ENCODE data around the gene LAPTM4A.
A peak's percentile ranks its signal among the peaks of the same experiment; 100 is the strongest.
"Not testable (repeated sequence)": the region's sequence is repeated elsewhere in the genome, so short reads cannot be mapped to it uniquely, and the experiment has no call there.

Gene LAPTM4A

DNA sequence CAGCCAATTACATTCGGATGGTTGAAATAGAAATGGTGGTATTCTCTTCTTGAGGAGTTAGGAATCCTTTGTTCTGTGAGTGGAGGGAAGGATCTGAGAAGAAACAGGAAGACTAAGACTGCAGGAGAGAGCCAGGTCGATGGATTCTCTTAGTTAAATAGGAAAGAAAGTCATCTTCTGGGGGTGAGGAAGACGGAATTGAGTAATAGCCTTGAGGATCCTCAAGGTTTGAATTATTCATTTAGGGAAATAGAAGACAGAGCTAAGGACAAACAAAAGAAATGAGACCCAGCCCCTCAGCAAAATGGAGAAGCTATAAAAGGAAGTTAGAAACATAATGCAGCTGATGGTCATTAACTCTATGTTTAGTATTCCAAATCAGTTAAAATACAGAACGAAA is 1.8 kb downstream of the LAPTM4A start:
- H3K4me3 ChIP-seq (ENCODE audit: low read depth, low read length): peak overlapping the region; percentile 73
- TF ChIP-seq, protein P1, sequence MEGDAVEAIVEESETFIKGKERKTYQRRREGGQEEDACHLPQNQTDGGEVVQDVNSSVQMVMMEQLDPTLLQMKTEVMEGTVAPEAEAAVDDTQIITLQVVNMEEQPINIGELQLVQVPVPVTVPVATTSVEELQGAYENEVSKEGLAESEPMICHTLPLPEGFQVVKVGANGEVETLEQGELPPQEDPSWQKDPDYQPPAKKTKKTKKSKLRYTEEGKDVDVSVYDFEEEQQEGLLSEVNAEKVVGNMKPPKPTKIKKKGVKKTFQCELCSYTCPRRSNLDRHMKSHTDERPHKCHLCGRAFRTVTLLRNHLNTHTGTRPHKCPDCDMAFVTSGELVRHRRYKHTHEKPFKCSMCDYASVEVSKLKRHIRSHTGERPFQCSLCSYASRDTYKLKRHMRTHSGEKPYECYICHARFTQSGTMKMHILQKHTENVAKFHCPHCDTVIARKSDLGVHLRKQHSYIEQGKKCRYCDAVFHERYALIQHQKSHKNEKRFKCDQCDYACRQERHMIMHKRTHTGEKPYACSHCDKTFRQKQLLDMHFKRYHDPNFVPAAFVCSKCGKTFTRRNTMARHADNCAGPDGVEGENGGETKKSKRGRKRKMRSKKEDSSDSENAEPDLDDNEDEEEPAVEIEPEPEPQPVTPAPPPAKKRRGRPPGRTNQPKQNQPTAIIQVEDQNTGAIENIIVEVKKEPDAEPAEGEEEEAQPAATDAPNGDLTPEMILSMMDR (IDR thresholded peaks at IDR 0.05; ENCODE audit: borderline replicate concordance, insufficient read depth, low read depth, low read length): no peak

DNA sequence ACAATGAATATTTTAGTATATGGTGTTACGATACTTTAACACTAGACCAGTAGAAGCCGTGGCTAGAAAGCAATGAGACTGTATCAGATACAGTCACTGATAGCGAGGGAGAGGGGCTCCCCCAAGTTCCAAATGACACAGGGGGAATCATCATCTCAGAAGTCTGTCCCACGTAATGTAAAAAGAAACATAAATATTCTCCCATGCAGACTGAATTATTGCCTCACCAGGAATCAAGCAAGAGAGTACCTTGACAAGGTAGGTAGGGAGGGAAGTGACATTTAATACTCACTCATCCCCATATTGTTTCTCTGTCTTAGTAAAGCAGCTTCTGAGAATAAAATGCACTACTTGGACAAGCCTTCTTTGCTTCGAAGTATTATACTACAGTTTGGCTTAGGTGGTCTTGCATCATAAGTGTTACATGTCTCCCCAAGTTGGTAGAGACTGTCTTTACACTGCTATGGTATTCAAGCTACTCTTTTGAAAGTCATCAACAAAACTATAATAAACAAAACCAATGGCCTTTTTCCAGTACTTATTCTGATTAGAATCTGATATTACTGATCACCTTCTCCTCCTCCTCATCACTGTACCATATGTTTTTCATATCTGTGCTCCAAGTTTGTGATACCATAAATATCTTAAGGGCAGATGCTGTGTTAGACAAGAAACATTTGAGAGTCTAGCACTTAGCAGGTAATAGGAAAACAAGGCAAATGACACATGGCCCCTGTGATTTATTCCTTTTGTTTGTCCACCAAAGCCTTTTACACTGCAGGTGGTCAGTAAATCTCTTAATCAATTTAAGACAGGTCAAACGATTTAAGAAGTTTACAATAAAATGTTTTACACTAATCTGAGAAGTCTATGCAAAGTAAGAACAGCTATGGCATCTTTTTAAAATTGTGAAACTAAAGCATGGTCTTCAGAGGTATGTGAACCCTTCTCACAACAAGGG is 2.7 kb downstream of the LAPTM4A start:
- peak overlapping the region; percentile 73 for H3K4me3 ChIP-seq (ENCODE audit: low read depth, low read length)
- TF ChIP-seq, protein P1 (IDR thresholded peaks at IDR 0.05; ENCODE audit: borderline replicate concordance, insufficient read depth, low read depth, low read length): no peak

DNA sequence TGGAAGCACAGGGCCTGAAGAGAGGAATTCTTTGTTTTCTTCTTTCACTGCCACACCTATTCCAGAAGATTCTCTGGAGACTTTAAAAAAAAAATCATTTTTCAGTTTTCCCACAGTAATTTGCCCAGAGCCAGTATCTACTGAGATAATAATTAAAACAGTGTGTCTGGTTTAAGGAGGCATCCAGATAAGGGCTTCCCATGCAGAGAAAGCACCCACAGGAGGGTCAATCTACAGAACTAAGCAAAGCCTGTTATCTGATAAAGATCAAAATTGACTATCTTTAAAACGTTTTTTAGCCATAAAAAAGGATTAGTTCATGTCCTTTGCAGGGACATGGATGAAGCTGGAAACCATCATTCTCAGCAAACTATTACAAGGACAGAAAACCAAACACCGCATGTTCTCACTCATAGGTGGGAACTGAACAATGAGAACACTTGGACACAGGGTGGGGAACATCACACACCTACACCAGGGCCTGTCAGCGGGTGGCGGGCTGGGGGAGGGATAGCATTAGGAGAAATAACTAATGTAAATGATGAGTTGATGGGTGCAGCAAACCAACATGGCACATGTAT is 5.6 kb downstream of the LAPTM4A start:
- H3K4me3 ChIP-seq (ENCODE audit: low read depth, low read length): not testable (repeated sequence)

DNA sequence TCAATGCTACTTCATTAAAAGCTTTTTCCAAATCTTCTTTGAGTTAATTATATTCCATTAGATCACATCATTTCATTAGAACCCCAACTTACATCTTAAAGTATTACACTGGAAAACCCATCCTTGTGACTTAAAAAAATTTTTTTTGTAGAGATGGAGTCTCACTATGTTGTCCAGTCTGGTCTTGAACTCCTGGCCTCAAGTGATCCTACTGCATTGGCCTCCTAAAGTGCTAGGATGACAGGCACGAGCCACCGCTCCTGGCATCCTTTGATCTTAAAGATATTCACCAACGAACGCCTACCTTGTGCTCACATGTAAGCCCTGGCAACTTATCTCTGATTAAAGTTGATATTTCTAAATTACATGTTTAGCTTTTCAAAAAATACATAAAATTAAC is 6.7 kb downstream of the LAPTM4A start:
- H3K4me3 ChIP-seq (ENCODE audit: low read depth, low read length): no peak overlapping the region
- TF ChIP-seq, protein P1 (IDR thresholded peaks at IDR 0.05; ENCODE audit: borderline replicate concordance, insufficient read depth, low read depth, low read length): no peak

DNA sequence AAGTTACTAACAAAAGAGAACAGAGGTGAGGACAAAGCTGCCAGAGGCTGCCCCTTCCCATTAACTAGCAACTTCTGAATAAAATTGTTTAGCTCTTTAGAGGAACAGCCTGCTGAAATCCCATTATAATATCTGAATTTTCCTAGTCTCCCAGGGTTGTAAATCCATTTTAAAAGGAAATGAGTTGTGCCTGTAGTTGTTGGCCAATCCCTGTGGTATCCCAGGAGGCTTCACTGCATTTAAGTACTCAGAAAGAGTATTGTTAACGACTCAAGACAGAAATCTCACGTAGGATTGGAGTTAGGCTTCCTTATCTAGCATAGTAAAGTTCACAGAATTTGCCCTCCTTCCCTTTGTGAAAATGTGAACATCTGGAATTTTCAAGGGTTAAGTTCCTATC is 8.9 kb downstream of the LAPTM4A start:
- TF ChIP-seq, protein P1 (IDR thresholded peaks at IDR 0.05; ENCODE audit: borderline replicate concordance, insufficient read depth, low read depth, low read length): no peak
- H3K4me3 ChIP-seq (ENCODE audit: low read depth, low read length): no peak overlapping the region

DNA sequence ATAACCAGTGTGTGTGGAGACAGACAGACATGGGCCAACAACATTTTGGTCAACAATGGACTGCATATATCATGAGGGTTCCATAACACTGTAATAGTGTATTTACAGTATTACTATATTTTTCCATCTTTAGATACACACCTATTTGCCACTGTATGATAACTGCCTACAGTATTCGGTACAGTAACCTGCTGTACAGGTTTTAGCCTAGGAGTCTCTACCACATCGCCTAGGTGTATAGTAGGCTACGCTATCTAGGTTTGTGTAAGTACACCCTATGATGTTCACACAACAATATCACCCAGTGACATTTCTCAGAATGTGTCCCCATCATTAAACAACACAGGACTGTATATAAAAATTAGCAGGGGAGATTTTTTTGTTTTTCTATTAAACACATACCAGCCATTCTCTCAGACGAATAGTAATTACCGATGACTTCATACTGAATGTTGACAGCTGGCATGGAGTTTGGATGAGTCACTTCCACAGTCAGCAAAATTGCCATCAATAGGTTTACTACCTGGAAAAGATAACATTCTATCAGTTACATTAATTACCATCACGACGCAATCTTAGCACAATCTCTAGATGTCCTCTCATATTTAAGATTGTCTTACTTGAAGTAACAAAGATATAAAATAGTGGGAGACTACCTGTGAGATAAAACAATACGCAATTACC is 10.8 kb downstream of the LAPTM4A start:
- TF ChIP-seq, protein P1 (IDR thresholded peaks at IDR 0.05; ENCODE audit: borderline replicate concordance, insufficient read depth, low read depth, low read length): no peak
- no peak overlapping the region for H3K4me3 ChIP-seq (ENCODE audit: low read depth, low read length)

DNA sequence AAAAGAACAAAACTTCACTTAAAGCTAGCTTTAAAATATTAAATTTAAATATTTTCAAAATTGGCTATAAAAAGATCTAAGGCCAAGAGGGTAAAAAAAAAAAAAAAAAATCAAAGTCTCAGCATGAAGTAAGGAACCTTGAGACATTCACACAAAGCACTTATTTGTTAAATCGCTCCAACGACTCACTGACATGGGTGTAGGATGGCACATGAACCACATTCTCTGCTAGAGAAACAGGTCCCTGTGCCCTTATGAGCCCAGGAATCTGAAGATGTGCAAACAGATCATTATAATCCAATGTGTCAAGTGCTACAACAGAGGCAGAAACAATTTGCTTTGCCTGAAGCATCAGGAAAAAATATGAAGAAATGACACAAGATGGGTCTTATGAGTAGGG is 13.8 kb downstream of the LAPTM4A start:
- H3K4me3 ChIP-seq (ENCODE audit: low read depth, low read length): no peak overlapping the region
- TF ChIP-seq, protein P1 (IDR thresholded peaks at IDR 0.05; ENCODE audit: borderline replicate concordance, insufficient read depth, low read depth, low read length): no peak

All from GM12875 (cell line).